Chondrocyte (in vitro differentiated cells): ENCODE data around the gene FBXO24. TPM values are rescaled to one million over a fixed set of nuclear protein-coding genes. Genes with fewer than 3 reads are reported as not detected.

Experiments
- DNase-seq: peaks from one replicate; pipeline ENCODE4 v3.0.0; 2021; ENCODE audit warnings: mixed read lengths, low spot score
- H3K27ac Mint-ChIP-seq: one replicate; pipeline ENCODE4 v1.8.0; 2021; ENCODE audit warnings: mild to moderate bottlenecking, moderate library complexity, mixed read lengths; ENCODE audit not compliant: unreplicated experiment
- H3K27me3 Mint-ChIP-seq: 2 replicates; pipeline ENCODE4 v1.8.0; 2021; ENCODE audit warnings: low read depth, mixed read lengths
- H3K36me3 Mint-ChIP-seq: 2 replicates; pipeline ENCODE4 v1.8.0; 2021; ENCODE audit warnings: low read depth, mixed read lengths
- H3K4me1 Mint-ChIP-seq: 2 replicates; pipeline ENCODE4 v1.8.0; 2021; ENCODE audit warnings: low read depth, mild to moderate bottlenecking, mixed read lengths
- H3K4me3 Mint-ChIP-seq: one replicate; pipeline ENCODE4 v1.8.0; 2021; ENCODE audit warnings: mild to moderate bottlenecking, moderate library complexity, mixed read lengths; ENCODE audit not compliant: unreplicated experiment
- H3K9me3 Mint-ChIP-seq: 2 replicates; pipeline ENCODE4 v1.8.0; 2021; ENCODE audit warnings: low read depth, mixed read lengths
- CTCF ChIP-seq: fragments of 200-600 bp; sonication (generic); IDR thresholded peaks from 2 replicates; pipeline ENCODE4 v1.5.0; 2021; ENCODE audit warnings: antibody characterized with exemption, mild to moderate bottlenecking, moderate library complexity
- total RNA-seq: library from RNA; stranded (reverse); gene quantifications from 3 replicates; pipeline ENCODE4 v1.2.1, GENCODE V29; 2021

Gene FBXO24
- total RNA-seq, 1 donor from 2014 or later: 0.57 TPM

DNA sequence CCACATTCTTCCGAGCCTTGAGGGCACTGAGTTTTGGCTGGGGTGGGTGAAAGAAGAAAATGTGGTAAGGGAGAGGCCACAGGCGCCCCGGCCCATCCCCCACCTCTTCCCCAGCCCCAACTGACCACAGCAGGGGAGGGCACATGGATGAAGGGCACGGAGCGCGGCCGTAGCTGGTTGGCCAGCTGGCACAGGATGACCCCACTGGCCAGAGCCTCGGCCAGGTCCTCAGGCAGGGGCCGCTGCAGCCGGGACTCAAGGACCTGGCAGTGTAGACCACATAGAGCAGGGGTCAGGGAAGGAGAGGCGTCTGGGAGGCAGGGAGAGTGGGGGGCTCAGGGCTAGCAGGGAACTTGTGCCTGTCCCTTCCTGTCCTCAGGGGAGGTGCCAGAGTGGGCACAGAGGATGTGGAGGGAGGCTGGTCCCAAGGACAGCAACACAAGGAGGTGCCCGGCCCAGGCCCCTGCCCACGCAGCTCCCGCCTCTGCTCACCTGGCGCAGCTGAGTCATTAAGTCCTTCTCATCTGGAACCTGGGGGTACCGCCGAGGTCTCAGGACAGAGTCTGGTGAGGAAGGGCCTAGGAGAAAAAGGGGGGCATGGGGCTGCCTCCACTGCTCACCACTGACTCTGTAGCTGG is 10.3 kb upstream of the FBXO24 start:
- Mint-ChIP-seq H3K36me3 (peaks cover 12% of the 10 kb centered on the region), H3K27me3 (no peaks in the 10 kb centered on the region), H3K4me3 (no peak overlapping the region), H3K9me3 (no peaks in the 10 kb centered on the region), H3K27ac (no peak overlapping the region), H3K4me1 (no peaks in the 10 kb centered on the region)
- DNase-seq: no peak
- TF ChIP-seq CTCF: no peak

GRCh38 chr7:100576384-100576993 is 9.6 kb upstream of the FBXO24 start:
- no peak for DNase-seq
- no peak overlapping the region for H3K27ac Mint-ChIP-seq

DNA sequence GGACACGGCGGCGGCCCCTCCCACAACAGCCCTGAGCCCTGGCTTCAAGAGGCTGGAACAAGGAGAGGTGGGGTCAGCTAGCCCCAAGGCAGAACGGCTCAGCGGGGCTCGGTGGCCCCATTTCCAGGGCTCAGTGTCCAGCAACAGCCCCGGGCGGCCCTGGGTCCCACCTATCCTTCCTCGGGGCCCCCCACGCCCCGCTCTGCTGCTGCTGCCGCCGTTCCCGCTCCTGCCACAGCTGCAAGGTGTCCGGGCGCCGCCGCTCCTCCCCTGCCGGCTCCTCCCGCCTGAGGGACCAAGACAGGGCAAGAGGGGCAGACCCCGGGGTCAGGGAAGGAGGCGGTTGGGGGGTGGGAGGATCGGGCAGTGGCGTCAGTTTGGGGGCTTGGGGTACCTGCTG is 9.0 kb upstream of the FBXO24 start:
- no peak overlapping the region for H3K27ac Mint-ChIP-seq
- no peaks in the 10 kb centered on the region for H3K27me3 Mint-ChIP-seq
- no peak for TF ChIP-seq CTCF
- H3K36me3 Mint-ChIP-seq: peaks cover 12% of the 10 kb centered on the region
- H3K4me3 Mint-ChIP-seq: no peak overlapping the region
- H3K4me1 Mint-ChIP-seq: no peaks in the 10 kb centered on the region
- no peaks in the 10 kb centered on the region for H3K9me3 Mint-ChIP-seq
- no peak for DNase-seq

More at GRCh38 chr7:100576384-100576993, 9.6 kb upstream of the FBXO24 start:
- Mint-ChIP-seq H3K4me3 (no peak overlapping the region), H3K27me3 (no peaks in the 10 kb centered on the region), H3K36me3 (peaks cover 12% of the 10 kb centered on the region), H3K9me3 (no peaks in the 10 kb centered on the region), H3K4me1 (no peaks in the 10 kb centered on the region)
- TF ChIP-seq CTCF: no peak

GRCh38 chr7:100577507-100577906 is 8.6 kb upstream of the FBXO24 start:
- Mint-ChIP-seq H3K27ac (no peak overlapping the region), H3K4me1 (no peaks in the 10 kb centered on the region), H3K4me3 (no peak overlapping the region), H3K36me3 (peaks cover 12% of the 10 kb centered on the region), H3K9me3 (no peaks in the 10 kb centered on the region), H3K27me3 (no peaks in the 10 kb centered on the region)
- DNase-seq: no peak
- TF ChIP-seq CTCF: no peak

GRCh38 chr7:100578246-100579183 is 7.6 kb upstream of the FBXO24 start:
- no peak for DNase-seq
- no peaks in the 10 kb centered on the region for H3K27me3 Mint-ChIP-seq
- H3K36me3 Mint-ChIP-seq: peaks cover 12% of the 10 kb centered on the region
- H3K9me3 Mint-ChIP-seq: no peaks in the 10 kb centered on the region
- peaks cover 6% of the 10 kb centered on the region for H3K4me1 Mint-ChIP-seq
- no peak for TF ChIP-seq CTCF
- H3K4me3 Mint-ChIP-seq: no peak overlapping the region
- H3K27ac Mint-ChIP-seq: no peak overlapping the region
